ENCODE results near the gene CUX1.
A peak's percentile ranks its signal among the peaks of the same experiment; 100 is the strongest.

Gene CUX1

DNA sequence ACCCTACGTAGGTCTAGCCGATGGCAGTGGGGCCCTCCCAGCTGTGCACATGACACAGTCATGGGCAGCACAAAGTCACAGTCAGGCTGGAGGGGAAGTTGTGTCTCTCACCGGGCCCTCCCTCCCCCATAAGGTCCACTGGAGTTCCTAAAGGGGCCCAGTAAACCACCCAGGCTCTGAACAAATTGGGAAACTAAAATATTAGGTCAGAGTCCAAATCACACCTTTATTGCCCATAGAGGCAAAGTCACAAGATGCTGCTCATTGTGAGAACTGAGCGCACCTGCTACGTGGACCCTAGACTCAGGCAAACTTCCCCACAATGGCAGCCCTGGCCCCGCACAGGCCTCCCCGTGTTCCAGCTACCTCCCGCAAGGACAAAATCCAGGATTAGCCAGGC, 424.0 kb downstream of the CUX1 start:
- DNase-seq (ENCODE audit: low read depth in 2 of 2): no peak

DNA sequence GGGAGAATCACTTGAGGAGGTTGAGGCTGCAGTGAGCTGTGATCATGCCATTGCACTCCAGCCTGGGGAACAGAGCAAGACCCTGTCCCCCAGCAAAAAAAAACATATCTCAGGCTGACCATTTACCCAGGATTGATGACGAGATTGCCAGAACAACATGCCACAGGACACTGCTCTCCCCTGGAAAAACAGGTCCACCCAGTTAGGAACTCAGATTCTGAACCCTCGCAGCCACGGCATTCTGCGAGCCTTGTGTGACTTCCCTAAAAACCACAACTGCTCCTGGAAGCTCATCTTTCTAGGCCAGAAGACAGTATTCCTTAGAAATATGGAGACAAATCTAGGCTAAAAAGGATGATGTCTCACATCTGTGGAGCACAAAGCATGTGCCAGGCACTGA, 427.2 kb downstream of the CUX1 start:
- no peak for DNase-seq (ENCODE audit: low read depth in 2 of 2)

DNA sequence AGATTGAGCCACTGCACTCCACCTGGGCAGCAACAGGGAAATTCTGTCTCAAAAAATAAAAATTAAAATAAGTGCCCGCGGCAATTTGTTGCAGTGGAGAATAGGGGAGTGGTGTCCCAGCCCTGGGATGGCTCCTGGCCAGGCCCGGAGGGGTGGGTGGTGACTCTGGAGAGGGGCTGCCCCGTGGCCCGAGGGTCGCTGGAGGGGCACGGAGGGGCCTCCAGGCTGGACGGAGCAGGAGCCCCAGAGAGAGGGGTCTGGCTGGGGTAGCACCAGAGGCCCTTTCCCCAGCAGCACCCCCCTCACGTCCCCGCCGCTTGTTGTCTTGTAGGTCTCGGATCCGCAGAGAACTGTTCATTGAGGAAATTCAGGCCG, 430.6 kb downstream of the CUX1 start:
- DNase-seq (ENCODE audit: low read depth in 2 of 2): no peak

DNA sequence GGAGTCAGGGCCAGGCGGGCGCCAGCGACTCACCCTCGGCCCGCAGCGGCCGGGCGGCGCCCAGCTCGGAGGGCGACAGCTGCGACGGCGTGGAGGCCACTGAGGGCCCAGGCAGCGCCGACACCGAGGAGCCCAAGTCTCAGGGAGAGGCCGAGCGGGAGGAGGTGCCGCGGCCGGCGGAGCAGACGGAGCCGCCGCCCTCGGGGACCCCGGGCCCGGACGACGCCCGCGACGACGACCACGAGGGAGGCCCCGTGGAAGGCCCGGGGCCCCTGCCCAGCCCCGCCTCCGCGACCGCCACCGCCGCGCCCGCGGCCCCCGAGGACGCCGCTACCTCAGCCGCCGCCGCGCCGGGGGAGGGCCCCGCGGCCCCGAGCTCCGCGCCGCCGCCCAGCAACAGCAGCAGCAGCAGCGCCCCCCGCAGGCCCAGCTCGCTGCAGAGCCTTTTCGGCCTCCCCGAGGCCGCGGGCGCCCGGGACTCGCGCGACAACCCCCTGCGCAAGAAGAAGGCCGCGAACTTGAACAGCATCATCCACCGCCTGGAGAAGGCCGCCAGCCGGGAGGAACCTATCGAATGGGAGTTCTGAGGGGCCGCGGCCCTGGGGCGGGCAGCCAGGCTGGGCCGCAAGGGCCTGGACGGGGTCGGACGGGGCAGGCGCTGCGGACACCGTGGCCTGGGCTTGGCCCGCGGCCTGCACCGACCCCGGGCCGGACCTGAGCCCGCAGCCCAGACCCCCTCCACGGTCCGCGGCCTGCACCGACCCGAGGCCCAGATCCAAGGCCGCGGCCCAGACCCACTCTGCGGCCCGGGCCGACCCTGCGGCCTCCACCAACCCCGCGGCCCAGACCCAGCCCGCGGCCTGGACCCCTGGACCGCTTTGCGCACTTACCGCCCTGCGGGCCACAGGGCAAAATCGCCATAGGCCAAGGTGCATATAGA, 431.3 kb downstream of the CUX1 start:
- DNase-seq (ENCODE audit: low read depth in 2 of 2): no peak

DNA sequence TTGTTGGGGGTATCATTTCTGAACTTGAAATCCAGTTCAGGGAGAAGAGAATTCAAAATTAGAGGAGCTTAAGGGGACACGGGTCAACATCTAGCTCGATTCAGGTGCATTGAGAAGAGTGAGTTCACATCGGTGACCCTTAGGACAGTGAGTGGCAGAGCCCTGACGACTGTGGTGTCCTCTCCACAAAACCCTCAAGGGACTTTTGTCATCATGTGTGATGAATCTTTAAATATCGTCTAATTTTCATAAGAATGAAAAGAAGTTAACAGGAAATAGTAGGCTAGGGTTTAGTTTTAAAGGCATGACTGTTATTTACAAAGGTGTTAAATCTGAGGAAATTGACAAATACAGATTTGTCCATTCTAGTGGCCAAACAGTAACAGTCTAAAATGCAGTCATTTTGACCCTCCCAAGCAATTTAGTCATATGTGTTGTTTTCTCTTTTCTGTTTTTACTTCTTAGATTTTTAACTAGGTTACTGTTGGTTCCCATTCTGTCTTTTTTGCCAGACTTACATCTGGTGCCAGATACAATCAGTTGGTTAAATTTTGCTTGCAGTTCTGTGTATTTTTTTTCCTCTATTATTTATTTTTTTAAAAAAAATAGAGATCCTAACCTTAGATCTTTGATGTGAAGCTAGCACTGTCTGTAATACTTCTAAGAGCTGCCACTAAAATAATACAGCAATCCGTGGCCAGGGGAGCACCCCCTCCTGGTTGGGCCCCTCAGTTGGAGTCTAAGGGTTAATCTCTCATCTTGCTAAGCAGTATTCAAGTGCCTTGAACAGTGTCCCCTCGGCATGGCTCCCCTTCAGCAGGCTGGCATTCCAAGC, 434.3 kb downstream of the CUX1 start:
- no peak for DNase-seq (ENCODE audit: low read depth in 2 of 2)

DNA sequence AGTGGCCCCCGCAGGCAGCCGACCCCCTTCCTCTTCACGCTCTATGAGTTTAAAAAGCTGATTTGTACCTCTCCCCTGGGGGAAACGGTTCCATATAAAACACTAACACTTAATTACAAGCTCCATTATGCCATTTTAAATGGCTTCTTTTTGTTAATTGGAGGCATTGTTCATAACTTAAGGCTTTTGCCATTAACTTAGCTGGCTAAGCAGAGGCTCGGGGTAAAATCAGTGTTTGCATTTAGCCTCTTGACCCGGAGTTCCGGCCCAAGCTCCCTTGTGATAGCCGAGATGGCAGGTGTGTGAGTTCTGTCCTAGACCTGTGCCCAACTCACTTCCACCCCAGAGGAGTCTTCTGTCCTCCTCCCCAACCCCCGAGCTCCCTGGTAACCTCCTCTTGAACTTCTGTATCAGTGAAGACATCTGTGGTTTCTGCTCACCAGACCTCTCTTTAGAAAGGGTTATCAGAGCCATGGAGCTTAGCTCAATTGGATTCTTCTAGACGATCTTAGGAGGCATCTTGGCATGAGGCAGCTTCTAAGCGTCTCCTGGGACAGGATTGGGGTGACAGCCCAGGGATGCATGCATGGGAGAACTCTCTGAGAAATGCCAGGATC, 435.0 kb downstream of the CUX1 start:
- DNase-seq (ENCODE audit: low read depth in 2 of 2): no peak

DNA sequence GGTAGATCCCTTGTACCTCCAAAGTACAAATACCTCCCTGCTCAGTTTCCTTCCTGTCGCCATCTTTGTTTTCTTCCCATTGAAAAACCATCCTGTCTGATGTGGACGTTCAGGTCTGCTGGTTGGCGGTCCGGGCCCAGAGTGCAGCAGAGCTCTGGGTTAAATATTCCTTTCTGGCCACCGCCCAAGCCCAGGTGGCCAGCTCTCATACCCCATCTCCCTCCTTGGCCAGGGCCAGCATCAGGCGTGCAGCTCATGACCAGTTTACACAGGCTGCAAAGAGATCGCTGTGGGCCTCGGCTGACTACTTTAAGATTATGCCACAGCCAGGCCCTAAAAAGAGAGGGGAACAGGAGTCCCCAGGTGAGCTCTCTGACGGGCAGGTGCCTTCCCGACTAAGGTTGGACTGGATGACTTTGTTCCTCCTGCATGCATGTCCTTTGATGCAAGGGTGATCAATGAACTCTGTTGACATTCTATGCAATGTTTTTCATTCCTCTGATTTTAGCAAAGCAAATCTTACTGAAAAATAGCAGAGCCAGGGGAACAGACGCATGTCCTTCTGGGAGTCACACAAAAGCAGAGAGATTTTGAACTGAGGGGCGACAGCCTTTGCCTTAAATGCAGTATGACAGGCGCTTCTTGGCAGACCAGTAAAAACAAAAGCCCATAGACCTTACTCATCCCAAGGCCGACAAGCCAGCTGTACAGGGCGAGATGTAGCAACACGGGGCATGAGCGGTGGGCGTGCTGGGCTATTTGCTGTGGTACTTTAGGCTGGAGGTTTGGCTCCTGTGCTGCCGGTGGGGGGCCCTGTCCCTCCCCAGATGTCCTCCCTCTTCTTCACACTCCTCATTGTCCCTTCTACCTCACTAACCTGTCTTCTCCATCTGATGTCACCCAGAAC, 435.9 kb downstream of the CUX1 start:
- DNase-seq (ENCODE audit: low read depth in 2 of 2): no peak

DNA sequence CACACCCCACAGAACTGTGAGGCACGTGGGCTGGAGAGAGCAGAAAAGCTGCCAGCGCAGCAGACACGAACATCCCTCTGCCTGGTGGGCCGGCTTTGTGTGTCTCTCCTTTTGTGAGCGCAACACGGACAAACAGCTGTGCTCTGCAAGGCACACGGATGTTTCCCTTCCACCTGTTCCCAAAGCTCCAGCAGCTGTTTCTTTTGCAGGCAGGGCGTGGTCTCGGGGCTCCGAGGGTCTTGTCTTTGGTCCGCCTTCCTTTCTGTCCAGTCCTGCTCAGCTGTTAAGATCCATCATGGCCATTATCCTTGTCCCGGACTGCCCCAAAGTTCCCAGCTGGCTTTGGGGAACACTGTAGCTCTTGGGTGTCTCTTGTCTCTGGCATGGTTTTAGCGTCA, 436.5 kb downstream of the CUX1 start:
- DNase-seq (ENCODE audit: low read depth in 2 of 2): no peak

DNA sequence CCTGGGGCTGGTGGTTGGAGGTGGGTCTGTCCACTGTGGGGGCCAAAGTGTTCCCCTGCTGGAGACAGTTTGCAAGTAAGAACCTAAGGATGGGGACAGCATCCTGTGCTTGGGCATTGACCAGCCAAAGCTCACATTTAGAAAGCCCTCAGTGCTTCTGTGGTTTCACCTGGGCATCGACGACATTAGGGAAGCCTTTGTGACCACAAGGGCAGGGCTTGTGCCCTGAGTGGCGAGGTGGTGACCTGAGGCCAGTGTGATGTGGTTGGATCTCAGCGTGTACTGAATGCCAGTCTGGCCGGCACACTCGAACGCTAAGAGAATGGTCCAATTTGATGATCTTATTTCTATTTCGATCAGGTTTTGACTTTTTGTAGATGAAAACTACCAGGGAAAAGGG, 437.1 kb downstream of the CUX1 start:
- no peak for DNase-seq (ENCODE audit: low read depth in 2 of 2)

DNA sequence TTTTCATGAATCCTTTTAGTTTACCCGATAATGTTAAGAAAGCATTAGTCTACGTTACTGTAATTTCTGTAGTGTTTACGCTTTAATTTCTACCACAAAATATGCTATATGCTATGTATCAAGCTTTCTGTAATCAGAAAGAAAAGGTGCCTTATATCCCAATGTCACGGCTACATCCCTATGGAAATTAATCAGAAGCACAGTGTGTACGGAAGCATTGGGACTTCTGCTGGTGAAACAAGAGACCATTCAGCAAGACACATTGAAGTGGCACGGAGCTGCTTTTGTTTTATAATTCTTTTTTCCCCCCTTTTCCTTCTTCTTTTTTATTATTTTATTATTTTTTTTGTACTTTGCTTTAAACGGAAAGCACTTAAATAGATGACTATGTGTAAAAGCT, 438.1 kb downstream of the CUX1 start:
- no peak for DNase-seq (ENCODE audit: low read depth in 2 of 2)

DNA sequence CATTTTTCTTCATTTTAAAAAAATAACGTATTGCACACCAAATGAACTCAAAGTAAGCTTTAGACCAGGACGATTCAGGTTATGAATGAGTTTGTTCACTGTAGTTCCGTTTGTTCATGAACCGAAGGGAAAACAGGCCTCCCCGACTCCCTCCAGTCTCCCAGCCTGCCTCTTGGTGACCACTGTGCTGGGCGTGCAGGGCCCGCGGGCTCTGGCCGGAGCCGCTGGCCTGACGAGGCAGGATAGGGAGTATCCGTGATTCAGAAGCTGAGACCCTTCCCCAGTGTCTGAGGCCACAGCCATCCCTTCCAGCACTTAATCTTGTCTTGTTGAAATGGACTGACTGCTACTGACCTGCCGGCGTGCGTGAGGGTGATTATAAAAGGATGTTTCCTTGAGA, 438.5 kb downstream of the CUX1 start:
- no peak for DNase-seq (ENCODE audit: low read depth in 2 of 2)

DNA sequence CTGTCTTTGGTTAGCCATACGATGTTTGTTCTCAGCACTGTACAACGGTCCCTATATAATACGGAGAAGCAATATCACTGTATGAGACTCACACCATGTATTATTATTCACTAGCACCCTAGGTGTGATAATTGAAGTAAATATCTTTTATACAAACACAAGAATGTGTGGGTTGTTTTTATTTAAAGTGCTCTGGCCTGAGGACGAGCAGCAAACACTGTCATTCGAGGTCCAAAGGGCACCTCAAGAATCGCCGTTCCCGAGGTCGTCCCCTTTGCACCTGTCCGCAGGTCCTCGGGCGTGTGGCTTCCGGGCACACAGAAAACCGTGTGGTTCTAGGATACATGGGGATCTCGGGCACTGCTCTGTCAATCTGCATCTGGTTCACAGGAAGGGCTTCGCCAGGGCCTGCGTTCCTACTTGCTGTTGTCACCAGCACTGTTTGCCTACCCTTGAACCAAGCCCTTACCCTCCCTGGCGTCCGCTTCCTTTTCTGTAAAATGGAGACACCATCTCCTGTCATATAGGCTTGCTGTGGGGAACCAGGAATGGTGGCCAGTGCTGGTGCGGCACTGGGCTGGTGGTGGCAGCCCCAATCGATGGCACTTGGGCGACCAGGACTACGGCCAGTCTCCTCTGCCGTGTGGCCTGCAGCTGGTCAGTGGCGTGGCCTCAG, 440.8 kb downstream of the CUX1 start:
- DNase-seq (ENCODE audit: low read depth in 2 of 2): no peak

DNA sequence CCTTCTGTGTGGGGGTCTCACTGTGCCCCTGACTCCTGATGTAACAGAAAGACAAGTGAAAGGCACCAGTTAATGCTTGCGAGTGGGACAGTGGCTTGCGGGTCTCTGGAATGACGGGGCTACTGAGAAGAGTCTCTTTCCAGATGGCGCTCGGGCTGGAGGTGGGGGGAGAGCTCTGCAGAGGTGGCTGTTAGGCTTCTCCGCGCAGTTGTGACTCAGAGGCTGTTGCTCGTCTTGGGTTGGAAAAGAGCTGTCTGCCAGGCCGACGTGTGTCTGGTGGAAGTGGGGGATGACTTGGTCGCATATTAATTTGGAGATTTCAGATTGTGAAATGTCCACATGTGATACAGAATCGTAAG, 441.3 kb downstream of the CUX1 start:
- peak in 1 of 2 experiments; percentile 12 for DNase-seq (ENCODE audit: low read depth in 2 of 2)

DNA sequence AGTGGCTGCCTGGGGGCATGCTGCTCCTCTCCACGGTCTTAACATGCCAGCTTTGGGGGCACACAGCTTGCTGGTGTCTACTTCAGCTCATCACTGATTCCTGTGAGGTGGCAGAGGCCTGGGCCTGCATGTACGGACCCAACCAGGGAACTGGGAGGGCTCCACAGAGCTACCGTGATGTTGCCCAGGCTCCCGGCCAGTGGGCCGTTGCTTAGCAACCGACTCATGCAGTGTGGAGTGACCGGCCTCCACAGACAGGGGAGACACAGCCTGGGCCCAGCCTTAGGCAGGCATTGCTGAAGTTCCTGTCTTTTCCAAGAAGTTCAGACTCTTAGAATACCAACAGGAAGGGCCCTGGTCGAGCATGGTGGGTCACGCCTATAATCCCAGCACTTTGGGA, 443.4 kb downstream of the CUX1 start:
- no peak for DNase-seq (ENCODE audit: low read depth in 2 of 2)

DNA sequence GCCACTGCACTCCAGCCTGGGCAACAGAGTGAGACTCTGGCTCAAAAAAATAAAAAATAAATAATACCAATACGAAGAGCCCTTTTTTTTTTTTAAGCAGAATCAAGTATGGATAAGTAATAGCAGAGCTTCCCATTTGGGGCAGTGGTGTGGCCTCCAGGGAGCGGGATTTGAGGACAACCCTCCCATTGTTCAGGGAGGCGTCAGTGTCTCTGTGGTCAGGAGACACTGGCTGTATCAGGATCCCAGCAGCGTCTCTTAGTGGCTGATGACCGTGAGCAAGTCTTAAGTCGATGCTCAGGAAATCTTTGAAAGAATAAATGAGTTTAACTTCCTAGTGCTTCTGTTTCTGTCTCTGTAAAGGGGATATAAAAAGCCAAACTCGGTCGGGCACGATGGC, 444.0 kb downstream of the CUX1 start:
- DNase-seq (ENCODE audit: low read depth in 2 of 2): no peak

DNA sequence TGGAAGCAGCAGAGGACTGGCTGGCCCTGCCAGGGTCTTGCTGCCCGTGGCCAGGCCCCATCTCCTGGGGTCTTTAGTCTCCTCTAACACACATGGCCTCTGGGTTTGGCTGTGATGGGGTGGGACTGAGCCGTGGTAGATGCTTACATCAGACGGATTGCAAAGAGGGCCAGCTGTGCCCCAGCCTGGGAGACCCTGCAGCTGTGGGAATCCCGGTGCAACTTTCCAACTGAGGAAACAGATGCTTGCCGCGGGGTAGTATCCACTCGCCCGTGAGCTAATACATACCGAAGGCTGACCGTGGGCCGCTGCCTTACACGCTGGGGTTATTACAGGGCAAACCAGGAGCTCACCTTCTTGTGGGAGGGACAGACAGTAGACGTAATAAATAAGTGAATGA, 445.1 kb downstream of the CUX1 start:
- DNase-seq (ENCODE audit: low read depth in 2 of 2): no peak

DNA sequence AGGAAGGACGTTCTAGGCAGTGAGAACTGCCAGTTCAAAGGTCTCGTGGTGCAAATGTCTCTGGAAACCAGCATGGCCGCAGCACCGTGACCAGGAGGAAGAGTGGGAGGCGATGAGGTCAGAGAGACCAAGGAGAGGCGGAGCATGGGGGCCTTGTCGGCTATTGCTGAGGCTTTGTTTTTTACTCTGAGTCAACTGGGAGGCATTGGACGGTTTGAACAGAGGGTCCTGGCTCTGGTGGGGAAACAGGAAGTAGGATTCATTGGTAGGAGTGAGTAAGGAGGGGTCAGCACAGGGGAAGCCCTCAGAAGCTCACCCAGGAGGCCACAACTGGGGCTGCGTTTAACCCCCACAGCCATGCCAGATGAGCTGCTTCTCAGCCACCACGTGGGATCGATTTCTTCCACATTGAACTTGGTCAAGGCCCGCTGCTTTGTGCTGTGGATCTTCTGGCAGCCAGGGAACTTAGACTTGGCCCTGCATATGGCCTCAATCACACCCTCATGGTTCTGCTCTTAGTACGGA, 447.0 kb downstream of the CUX1 start:
- no peak for DNase-seq (ENCODE audit: low read depth in 2 of 2)

DNA sequence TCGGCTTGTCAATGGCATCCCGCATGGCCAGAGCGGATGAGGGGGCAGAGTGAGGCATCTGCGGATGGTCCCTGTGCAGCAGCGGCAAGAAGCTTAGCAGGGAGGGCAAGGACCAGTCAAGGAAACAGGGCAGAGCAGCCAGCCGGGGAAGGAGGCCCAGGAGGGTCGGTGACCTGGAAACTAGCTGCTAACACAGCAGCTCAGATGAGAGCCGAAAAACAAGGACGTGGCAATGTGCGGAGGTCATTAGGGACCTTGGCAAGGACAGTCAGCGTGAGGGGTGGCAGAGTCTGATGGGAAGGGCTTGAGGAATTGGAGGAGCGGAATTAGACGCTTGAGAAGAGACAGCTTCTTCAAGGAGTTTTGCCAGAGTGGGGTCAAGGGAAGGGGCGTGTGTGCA, 449.1 kb downstream of the CUX1 start:
- no peak for DNase-seq (ENCODE audit: low read depth in 2 of 2)

DNA sequence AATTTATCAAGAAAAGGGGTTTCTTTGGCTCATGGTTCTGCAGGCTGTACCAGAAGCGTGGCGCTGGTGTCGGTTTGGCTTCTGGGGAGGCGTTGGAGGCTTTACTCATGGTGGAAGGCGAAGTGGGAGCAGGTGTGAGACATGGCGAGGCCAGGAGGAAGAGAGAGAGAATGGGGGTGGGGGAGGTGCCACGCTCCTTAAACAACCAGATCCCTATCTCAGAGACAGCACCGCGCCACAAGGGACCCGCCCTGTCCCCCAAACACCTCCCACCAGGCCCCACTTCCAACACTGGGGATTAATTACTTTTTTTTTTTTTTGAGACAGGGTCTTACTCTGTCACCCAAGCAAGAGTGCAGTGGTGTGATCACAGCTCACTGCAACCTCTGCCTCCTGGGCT, 451.2 kb downstream of the CUX1 start:
- DNase-seq (ENCODE audit: low read depth in 2 of 2): no peak

DNA sequence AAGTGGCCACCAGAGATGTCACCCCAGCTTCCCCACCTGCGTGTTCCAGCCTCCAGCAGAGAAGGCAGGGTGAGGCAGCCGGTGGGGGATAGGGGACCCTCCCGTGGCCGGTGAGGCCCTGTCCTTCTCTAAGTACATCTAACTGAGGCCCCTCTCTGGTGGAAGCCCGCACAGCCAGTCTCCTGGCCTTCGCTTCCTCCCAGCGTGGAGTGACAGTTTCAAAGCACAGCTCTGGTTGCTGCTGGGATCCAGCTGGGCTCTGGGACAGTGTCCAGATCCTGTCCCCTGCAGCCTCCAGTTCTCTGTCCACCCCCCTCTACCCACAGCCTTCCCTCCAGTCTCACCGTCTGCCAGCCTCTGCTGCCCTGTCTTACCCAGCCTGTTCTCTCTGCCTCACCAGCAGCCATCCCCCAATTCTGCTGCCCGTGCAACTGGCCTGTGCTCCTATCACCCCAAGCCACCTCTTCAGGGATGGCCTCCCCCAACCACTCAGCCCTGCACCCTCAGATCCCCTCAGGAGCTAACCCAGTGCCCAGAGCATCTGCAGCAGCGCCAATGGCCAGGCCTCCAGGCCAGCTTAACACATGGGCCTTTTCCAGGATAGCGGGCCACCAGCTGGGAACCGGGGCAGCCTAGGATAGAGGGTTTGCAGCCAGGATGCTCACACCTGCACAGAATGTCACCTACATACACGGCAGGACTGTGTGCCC, 452.9 kb downstream of the CUX1 start:
- DNase-seq (ENCODE audit: low read depth in 2 of 2): no peak

Data from fibroblast of skin of left quadriceps (primary cell).